ENCODE data around the gene GRM1.

GRCh38 chr6:146472918-146473317, 444.1 kb downstream of the GRM1 start:
- no peak for TF ChIP-seq EZH2 (IDR thresholded peaks at IDR 0.05)
- no peak for TF ChIP-seq POLR2AphosphoS5 (IDR thresholded peaks at IDR 0.05; ENCODE audit: borderline replicate concordance, low read depth, low read length)
